GM18526 (cell line): ENCODE results near the gene ASTN2.

ENCODE experiments used
- POLR2A ChIP-seq: IDR thresholded peaks from 3 replicates; pipeline ENCODE4 v1.6.1; 2011; ENCODE audit not compliant: insufficient read length; ENCODE audit errors: extremely low read depth

ASTN2 gene

GRCh38 chr9:116656501-116656971, 758.3 kb downstream of the ASTN2 start:
- no peak for TF ChIP-seq POLR2A

- TF ChIP-seq POLR2A = no peak
These were observed 760.9 kb downstream of the ASTN2 start for GRCh38 chr9:116654059-116654355.

GRCh38 chr9:116653348-116654058, 761.4 kb downstream of the ASTN2 start:
- TF ChIP-seq POLR2A = no peak

- TF ChIP-seq POLR2A = no peak
These were observed 767.4 kb downstream of the ASTN2 start for GRCh38 chr9:116647515-116647809.

- TF ChIP-seq POLR2A = no peak
These were observed 768.0 kb downstream of the ASTN2 start for GRCh38 chr9:116646661-116647514.

GRCh38 chr9:116644091-116644688, 770.7 kb downstream of the ASTN2 start:
- no peak for TF ChIP-seq POLR2A

- TF ChIP-seq POLR2A = no peak
These were observed 771.2 kb downstream of the ASTN2 start for GRCh38 chr9:116643691-116644090.

GRCh38 chr9:116641292-116642059, 773.4 kb downstream of the ASTN2 start:
- TF ChIP-seq POLR2A = no peak

- no peak for TF ChIP-seq POLR2A
These were observed 775.6 kb downstream of the ASTN2 start for GRCh38 chr9:116639251-116639741.

GRCh38 chr9:116635908-116636307, 778.9 kb downstream of the ASTN2 start:
- TF ChIP-seq POLR2A = no peak

GRCh38 chr9:116632990-116633838, 781.6 kb downstream of the ASTN2 start:
- TF ChIP-seq POLR2A = no peak

- TF ChIP-seq POLR2A = no peak
These were observed 785.2 kb downstream of the ASTN2 start for GRCh38 chr9:116629634-116630033.

GRCh38 chr9:116628716-116629115, 786.1 kb downstream of the ASTN2 start:
- no peak for TF ChIP-seq POLR2A

GRCh38 chr9:116627433-116627832, 787.4 kb downstream of the ASTN2 start:
- TF ChIP-seq POLR2A = no peak
